Loucy (cell line): Measurements from ENCODE around the gene MRPS10.
A peak's percentile ranks its signal among the peaks of the same experiment; 100 is the strongest.

Source experiments
- H2AFZ ChIP-seq: fragments of 200-600 bp; sonication (generic); 2 replicates; pipeline ENCODE4 v1.6.0; 2016; ENCODE audit warnings: antibody characterized with exemption, mild to moderate bottlenecking, low read length, moderate library complexity
- H3F3A ChIP-seq: fragments of 200-600 bp; 2 replicates; pipeline ENCODE4 v1.6.0; 2016; ENCODE audit warnings: antibody characterized with exemption, low read depth, mild to moderate bottlenecking
- H3K27me3 ChIP-seq: fragments of 200-600 bp; sonication (generic); 2 replicates; pipeline ENCODE4 v1.6.1; 2014; ENCODE audit warnings: low read length, mild to moderate bottlenecking; ENCODE audit not compliant: insufficient read depth, poor library complexity, severe bottlenecking
- H3K36me3 ChIP-seq: fragments of 200-600 bp; sonication (generic); 2 replicates; pipeline ENCODE4 v1.6.1; 2016; ENCODE audit warnings: low read length; ENCODE audit not compliant: insufficient read depth
- H3K4me1 ChIP-seq: fragments of 200-600 bp; sonication (generic); 2 replicates; pipeline ENCODE4 v1.5.1; 2014; ENCODE audit warnings: low read length, mild to moderate bottlenecking; ENCODE audit not compliant: insufficient read depth, poor library complexity, severe bottlenecking
- H3K4me2 ChIP-seq: fragments of 200-600 bp; sonication (generic); 2 replicates; pipeline ENCODE4 v1.6.0; 2014; ENCODE audit warnings: antibody characterized with exemption, low read length, low read depth, mild to moderate bottlenecking; ENCODE audit not compliant: poor library complexity, severe bottlenecking
- H3K4me3 ChIP-seq: fragments of 200-600 bp; sonication (generic); 2 replicates; pipeline ENCODE4 v1.5.1; 2014; ENCODE audit warnings: low read length, mild to moderate bottlenecking, mixed read lengths; ENCODE audit not compliant: poor library complexity, severe bottlenecking
- H3K79me2 ChIP-seq: fragments of 200-600 bp; sonication (generic); 2 replicates; pipeline ENCODE4 v1.6.1; 2014; ENCODE audit warnings: low read length; ENCODE audit not compliant: insufficient read depth
- H3K9ac ChIP-seq: fragments of 200-600 bp; sonication (generic); 2 replicates; pipeline ENCODE4 v1.6.0; 2014; ENCODE audit warnings: mild to moderate bottlenecking, low read depth, low read length, moderate library complexity; ENCODE audit not compliant: poor library complexity, severe bottlenecking
- H3K9me2 ChIP-seq: fragments of 200-600 bp; sonication (generic); replicated peaks from 2 replicates; pipeline ENCODE4 v1.6.1; 2016; ENCODE audit warnings: low read depth, low read length, mixed read lengths
- H3K9me3 ChIP-seq: fragments of 200-600 bp; sonication (generic); 2 replicates; pipeline ENCODE4 v1.6.1; 2014; ENCODE audit warnings: mild to moderate bottlenecking, antibody characterized with exemption, low read length, low read depth; ENCODE audit not compliant: insufficient read depth
- H4K20me1 ChIP-seq: fragments of 200-600 bp; sonication (generic); 2 replicates; pipeline ENCODE4 v1.6.0; 2014; ENCODE audit warnings: antibody characterized with exemption, low read length, mild to moderate bottlenecking; ENCODE audit not compliant: insufficient read depth, poor library complexity, severe bottlenecking
- EZH2phosphoT487 ChIP-seq: fragments of 200-600 bp; IDR thresholded peaks from 2 replicates; pipeline ENCODE4 v1.6.1; 2018; ENCODE audit warnings: antibody characterized with exemption, mild to moderate bottlenecking, moderate library complexity, borderline replicate concordance
- TF ChIP-seq, protein P1 (sequence below): fragments of 200-600 bp; sonication (generic); conservative IDR thresholded peaks from 2 replicates; pipeline ENCODE4 v1.5.1; 2014; ENCODE audit warnings: mild to moderate bottlenecking, antibody characterized with exemption, low read length

Gene MRPS10

GRCh38 chr6:42232035-42232434 lies 14.4 kb upstream of the MRPS10 start:
- TF ChIP-seq, protein P1, sequence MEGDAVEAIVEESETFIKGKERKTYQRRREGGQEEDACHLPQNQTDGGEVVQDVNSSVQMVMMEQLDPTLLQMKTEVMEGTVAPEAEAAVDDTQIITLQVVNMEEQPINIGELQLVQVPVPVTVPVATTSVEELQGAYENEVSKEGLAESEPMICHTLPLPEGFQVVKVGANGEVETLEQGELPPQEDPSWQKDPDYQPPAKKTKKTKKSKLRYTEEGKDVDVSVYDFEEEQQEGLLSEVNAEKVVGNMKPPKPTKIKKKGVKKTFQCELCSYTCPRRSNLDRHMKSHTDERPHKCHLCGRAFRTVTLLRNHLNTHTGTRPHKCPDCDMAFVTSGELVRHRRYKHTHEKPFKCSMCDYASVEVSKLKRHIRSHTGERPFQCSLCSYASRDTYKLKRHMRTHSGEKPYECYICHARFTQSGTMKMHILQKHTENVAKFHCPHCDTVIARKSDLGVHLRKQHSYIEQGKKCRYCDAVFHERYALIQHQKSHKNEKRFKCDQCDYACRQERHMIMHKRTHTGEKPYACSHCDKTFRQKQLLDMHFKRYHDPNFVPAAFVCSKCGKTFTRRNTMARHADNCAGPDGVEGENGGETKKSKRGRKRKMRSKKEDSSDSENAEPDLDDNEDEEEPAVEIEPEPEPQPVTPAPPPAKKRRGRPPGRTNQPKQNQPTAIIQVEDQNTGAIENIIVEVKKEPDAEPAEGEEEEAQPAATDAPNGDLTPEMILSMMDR = no peak
- no peak for TF ChIP-seq EZH2phosphoT487
- no peaks in the 10 kb centered on the region for H3K4me1 ChIP-seq
- no peaks in the 10 kb centered on the region for H3K9me2 ChIP-seq

GRCh38 chr6:42230345-42231321 lies 13.0 kb upstream of the MRPS10 start:
- H3K4me1 ChIP-seq = no peaks in the 10 kb centered on the region

More at GRCh38 chr6:42232035-42232434, 14.4 kb upstream of the MRPS10 start:
- no peaks in the 10 kb centered on the region for H3K27me3 ChIP-seq
- H3K9ac ChIP-seq = no peak overlapping the region
- H3K4me3 ChIP-seq = no peak overlapping the region
- H4K20me1 ChIP-seq = no peaks in the 10 kb centered on the region
- no peaks in the 10 kb centered on the region for H3K9me3 ChIP-seq
- H2AFZ ChIP-seq = no peak overlapping the region
- no peak overlapping the region for H3K4me2 ChIP-seq
- H3F3A ChIP-seq = no peaks in the 10 kb centered on the region
- H3K36me3 ChIP-seq = peaks cover 38% of the 10 kb centered on the region; the same call in 1 of the 2 replicates
- H3K79me2 ChIP-seq = no peaks in the 10 kb centered on the region

DNA sequence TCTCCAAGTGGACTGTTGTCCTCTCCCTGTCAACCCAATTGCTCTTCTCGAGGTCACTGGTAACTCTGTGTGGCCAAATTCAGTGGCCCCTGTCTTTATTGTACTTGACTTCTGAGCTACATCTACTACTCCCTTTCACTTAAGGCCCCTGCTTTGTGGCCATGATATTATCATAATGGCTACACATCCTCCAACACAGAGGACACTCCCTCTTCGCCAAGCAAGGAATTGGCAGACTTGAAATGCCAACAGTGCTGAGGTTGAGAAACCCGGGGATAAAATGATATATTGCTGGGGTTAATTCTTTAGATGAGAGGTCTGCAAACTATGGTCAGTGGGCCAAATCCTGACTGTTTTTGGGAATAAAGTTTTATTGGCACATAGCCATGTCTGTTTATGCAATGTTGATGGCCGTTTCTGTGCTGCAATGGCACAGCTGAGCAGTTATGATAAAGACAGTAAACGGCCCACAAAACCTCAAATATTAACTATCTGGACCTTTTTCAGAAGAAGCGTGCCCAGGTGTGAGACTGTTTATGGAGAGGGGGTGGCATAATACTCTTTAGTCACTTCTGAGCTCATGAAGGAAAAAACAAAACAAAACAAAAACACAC lies 12.0 kb upstream of the MRPS10 start:
- no peak overlapping the region for H3K4me3 ChIP-seq
- no peak overlapping the region for H2AFZ ChIP-seq
- no peaks in the 10 kb centered on the region for H3K9me2 ChIP-seq
- no peaks in the 10 kb centered on the region for H3F3A ChIP-seq
- no peak for TF ChIP-seq EZH2phosphoT487
- TF ChIP-seq, protein P1 = no peak
- no peaks in the 10 kb centered on the region for H3K9me3 ChIP-seq
- H3K9ac ChIP-seq = no peak overlapping the region
- no peaks in the 10 kb centered on the region for H3K4me1 ChIP-seq
- H4K20me1 ChIP-seq = no peaks in the 10 kb centered on the region
- H3K27me3 ChIP-seq = no peaks in the 10 kb centered on the region
- H3K4me2 ChIP-seq = no peak overlapping the region
- peaks cover 23% of the 10 kb centered on the region; the same call in 1 of the 2 replicates for H3K36me3 ChIP-seq
- H3K79me2 ChIP-seq = no peaks in the 10 kb centered on the region

More at GRCh38 chr6:42230345-42231321, 13.0 kb upstream of the MRPS10 start:
- H4K20me1 ChIP-seq = no peaks in the 10 kb centered on the region
- H3K4me3 ChIP-seq = no peak overlapping the region
- peaks cover 31% of the 10 kb centered on the region; the same call in 1 of the 2 replicates for H3K36me3 ChIP-seq
- no peak overlapping the region for H3K4me2 ChIP-seq
- no peak for TF ChIP-seq EZH2phosphoT487
- TF ChIP-seq, protein P1 = peak; percentile 40
- H3F3A ChIP-seq = no peaks in the 10 kb centered on the region
- no peaks in the 10 kb centered on the region for H3K79me2 ChIP-seq
- H3K9me2 ChIP-seq = no peaks in the 10 kb centered on the region
- H3K9ac ChIP-seq = no peak overlapping the region
- H3K27me3 ChIP-seq = no peaks in the 10 kb centered on the region
- H2AFZ ChIP-seq = no peak overlapping the region
- H3K9me3 ChIP-seq = no peaks in the 10 kb centered on the region
